HG02840 (cell line): Measurements from ENCODE around the gene ASMTL.

Experiments used
- ATAC-seq: cut with Tn5 transposase; IDR thresholded peaks from one replicate; pipeline ENCODE4 v1.9.1; 2021; ENCODE audit warnings: mild to moderate bottlenecking, moderate library complexity, moderate number of reproducible peaks; ENCODE audit not compliant: unreplicated experiment, low FRiP score

ASMTL gene

GRCh38 chrX:1355131-1356046 lies 97.3 kb downstream of the ASMTL start:
- ATAC-seq: no peak

DNA sequence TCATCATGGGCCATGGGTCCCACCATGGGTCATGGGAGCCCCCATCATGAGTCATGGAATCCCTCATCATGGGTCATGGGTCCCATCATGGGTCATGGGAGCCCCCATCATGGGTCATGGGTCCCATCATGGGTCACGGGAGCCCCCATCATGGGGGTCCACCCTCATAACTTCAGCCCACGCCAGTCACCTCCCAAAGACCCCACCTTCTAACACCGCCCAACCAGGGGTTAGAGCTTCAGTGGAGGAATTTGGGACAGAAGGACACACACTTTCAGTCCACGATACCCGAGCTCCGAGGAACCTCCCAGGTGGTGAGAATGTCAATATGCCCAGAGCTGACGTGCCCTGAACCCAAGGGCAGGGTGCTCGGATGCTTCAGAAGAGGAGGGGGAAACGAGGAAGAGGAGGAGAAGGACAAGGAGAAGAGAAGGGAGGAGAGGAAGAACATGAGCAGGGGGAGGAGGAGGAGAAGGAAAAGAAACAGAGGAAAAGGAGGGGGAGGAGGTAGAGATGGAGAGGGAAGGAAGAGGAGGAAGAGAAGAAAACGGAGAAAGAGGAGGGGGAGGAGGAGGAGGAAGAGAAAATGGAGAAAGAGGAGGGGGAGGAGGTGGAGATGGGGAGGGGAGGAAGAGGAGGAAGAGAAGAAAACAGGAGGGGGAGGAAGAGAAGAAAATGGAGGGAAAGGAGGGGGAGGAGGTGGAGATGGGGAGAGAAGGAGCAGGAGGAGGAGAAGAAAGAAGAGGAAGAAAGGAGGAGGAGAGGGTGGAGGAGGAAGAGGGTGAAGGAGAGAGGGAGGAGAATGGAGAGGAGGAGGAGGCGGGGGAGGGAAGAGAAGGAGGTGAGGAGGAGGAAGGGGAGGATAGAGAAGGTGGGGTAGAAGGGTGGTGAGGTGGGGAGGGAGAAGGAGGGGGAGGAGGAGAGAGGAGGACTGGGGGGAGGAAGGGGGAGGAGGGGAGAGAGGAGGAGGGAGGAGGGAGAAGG lies 98.4 kb downstream of the ASMTL start:
- no peak for ATAC-seq
